Measurements from ENCODE around the gene CHMP1B. TPM values are rescaled to one million over a fixed set of nuclear protein-coding genes. Genes with fewer than 3 reads are reported as not detected.

Gene CHMP1B
- polyA plus RNA-seq, 1 experiment, result 21.2 TPM

DNA sequence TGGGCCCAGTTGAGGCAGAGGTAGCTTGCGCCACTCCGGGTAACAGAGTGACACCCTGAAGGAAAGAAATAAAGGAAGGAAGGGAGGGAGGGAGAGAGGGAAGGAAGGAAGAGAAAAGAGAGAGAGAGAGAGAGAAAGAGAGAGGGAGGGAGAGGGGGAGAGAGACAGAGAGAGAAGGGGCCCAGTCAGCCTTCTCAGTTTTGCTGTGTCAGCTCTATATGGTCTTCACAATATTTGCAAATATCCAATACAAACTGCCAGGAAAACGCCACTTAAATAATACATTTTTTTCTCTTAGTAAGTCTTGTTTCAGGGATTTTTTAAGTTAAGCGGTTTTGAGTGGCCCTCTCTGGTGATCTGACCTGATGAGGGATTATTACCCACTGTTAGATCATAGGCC is 5.6 kb upstream of the CHMP1B start:
- POLR2A ChIA-PET, result no interaction called here
- no peak for DNase-seq (ENCODE audit: low read depth)
- H3K4me3 ChIP-seq (ENCODE audit: low read depth, low read length), result no peak overlapping the region
- CTCF ChIA-PET, result no interaction called here
- H3K27me3 ChIP-seq (ENCODE audit: control insufficient read depth, insufficient read depth, low read length), result no peaks in the 10 kb centered on the region
- TF ChIP-seq, protein P1, sequence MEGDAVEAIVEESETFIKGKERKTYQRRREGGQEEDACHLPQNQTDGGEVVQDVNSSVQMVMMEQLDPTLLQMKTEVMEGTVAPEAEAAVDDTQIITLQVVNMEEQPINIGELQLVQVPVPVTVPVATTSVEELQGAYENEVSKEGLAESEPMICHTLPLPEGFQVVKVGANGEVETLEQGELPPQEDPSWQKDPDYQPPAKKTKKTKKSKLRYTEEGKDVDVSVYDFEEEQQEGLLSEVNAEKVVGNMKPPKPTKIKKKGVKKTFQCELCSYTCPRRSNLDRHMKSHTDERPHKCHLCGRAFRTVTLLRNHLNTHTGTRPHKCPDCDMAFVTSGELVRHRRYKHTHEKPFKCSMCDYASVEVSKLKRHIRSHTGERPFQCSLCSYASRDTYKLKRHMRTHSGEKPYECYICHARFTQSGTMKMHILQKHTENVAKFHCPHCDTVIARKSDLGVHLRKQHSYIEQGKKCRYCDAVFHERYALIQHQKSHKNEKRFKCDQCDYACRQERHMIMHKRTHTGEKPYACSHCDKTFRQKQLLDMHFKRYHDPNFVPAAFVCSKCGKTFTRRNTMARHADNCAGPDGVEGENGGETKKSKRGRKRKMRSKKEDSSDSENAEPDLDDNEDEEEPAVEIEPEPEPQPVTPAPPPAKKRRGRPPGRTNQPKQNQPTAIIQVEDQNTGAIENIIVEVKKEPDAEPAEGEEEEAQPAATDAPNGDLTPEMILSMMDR (IDR thresholded peaks at IDR 0.05; ENCODE audit: insufficient read depth, low read depth, low read length), result no peak
- H3K36me3 ChIP-seq (ENCODE audit: control insufficient read depth, insufficient read depth, low read length), result no peaks in the 10 kb centered on the region

- CTCF ChIA-PET, result interaction anchor here (0.7 to 1.7 kb wide), 3 partner anchors 13 to 115 kb away, joined by 3 to 4 read pairs (median 3); no protein-coding TSS in a partner anchor
- Histone ChIP-seq H3K36me3 (ENCODE audit: control insufficient read depth, insufficient read depth, low read length) (no peaks in the 10 kb centered on the region), H3K27me3 (ENCODE audit: control insufficient read depth, insufficient read depth, low read length) (no peaks in the 10 kb centered on the region), H3K4me3 (ENCODE audit: low read depth, low read length) (no peak overlapping the region)
- DNase-seq (ENCODE audit: low read depth), result no peak
- POLR2A ChIA-PET, result no interaction called here
- TF ChIP-seq, protein P1 (IDR thresholded peaks at IDR 0.05; ENCODE audit: insufficient read depth, low read depth, low read length), result no peak
Measured at GRCh38 chr18:11847811-11848210, 3.4 kb upstream of the CHMP1B start.

DNA sequence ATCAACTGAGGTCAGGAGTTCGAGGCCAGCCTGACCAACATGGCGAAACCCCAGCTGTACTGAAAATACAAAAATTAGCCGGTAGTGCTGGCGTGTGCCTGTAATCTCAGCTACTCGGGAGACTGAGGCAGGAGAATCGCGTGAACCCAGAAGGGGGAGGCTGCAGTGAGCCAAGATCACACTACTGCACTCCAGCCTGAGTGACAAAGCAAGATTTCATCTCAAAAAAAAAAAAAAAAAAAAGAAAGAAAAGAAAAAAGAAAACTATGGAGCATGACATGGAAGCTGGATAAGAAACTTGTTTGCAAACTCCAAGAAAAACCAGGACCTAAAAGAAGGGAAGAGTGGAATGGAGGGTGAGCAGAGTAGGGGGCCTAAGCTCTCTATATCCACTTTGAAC is 1.9 kb upstream of the CHMP1B start:
- POLR2A ChIA-PET, result interaction anchor here (0.6 kb wide), 1 partner anchor 14 kb away, joined by 4 read pairs; no protein-coding TSS in a partner anchor
- CTCF ChIA-PET, result interaction anchor here (1.0 to 1.8 kb wide), 3 partner anchors 9 to 18 kb away, joined by 4 to 6 read pairs (median 5); no protein-coding TSS in a partner anchor
- H3K27me3 ChIP-seq (ENCODE audit: control insufficient read depth, insufficient read depth, low read length), result no peaks in the 10 kb centered on the region
- TF ChIP-seq, protein P1 (IDR thresholded peaks at IDR 0.05; ENCODE audit: insufficient read depth, low read depth, low read length), result no peak
- no peak for DNase-seq (ENCODE audit: low read depth)
- no peaks in the 10 kb centered on the region; the same call in 1 of the 2 replicates for H3K36me3 ChIP-seq (ENCODE audit: control insufficient read depth, insufficient read depth, low read length)
- H3K4me3 ChIP-seq (ENCODE audit: low read depth, low read length), result no peak overlapping the region

- H3K27me3 ChIP-seq (ENCODE audit: control insufficient read depth, insufficient read depth, low read length), result no peaks in the 10 kb centered on the region
- H3K4me3 ChIP-seq (ENCODE audit: low read depth, low read length), result peak overlapping the region; percentile 66
- ChIA-PET POLR2A (no interaction called here), CTCF (interaction anchor here (0.9 to 1.8 kb wide), 2 partner anchors 10 to 117 kb away, joined by 4 to 5 read pairs; no protein-coding TSS in a partner anchor)
- TF ChIP-seq, protein P1 (IDR thresholded peaks at IDR 0.05; ENCODE audit: insufficient read depth, low read depth, low read length), result no peak
- no peaks in the 10 kb centered on the region; the same call in 1 of the 2 replicates for H3K36me3 ChIP-seq (ENCODE audit: control insufficient read depth, insufficient read depth, low read length)
- peak; percentile 51 for DNase-seq (ENCODE audit: low read depth)
Measured at GRCh38 chr18:11849841-11850634, 1.2 kb upstream of the CHMP1B start.

DNA sequence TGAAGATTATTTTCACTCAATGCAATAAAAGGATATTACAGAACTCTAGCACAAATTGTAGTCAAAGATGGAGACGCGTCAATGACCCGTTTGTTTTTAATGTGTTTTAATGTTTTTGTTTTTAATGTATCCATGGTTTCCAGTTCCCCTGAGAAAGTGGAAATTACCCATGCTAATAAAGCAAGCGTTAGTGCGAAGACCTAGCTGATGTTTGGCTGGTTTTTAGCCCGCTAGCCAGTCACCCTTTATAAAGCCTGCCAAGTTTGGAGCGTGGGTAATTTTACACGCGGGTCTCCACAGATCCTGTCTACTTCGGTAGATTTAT is 430 bp upstream of the CHMP1B start:
- peak overlapping the region; percentile 66 for H3K4me3 ChIP-seq (ENCODE audit: low read depth, low read length)
- peak; percentile 22 for DNase-seq (ENCODE audit: low read depth)
- no peaks in the 10 kb centered on the region for H3K27me3 ChIP-seq (ENCODE audit: control insufficient read depth, insufficient read depth, low read length)
- ChIA-PET CTCF (interaction anchor here (1.8 kb wide), 1 partner anchor 11 kb away, joined by 5 read pairs; no protein-coding TSS in a partner anchor), POLR2A (no interaction called here)
- TF ChIP-seq, protein P1 (IDR thresholded peaks at IDR 0.05; ENCODE audit: insufficient read depth, low read depth, low read length), result no peak
- no peaks in the 10 kb centered on the region; the same call in 1 of the 2 replicates for H3K36me3 ChIP-seq (ENCODE audit: control insufficient read depth, insufficient read depth, low read length)

All from BJ (cell line).